Raji (cell line): Measurements from ENCODE around the gene CLEC16A.

Source experiments
- POLR2A ChIP-seq: IDR thresholded peaks from 2 replicates; pipeline ENCODE4 v1.6.1; 2011; ENCODE audit warnings: low read depth, low read length, control low read depth; ENCODE audit not compliant: insufficient read depth

Gene CLEC16A

GRCh38 chr16:11131706-11132105 is 187.3 kb downstream of the CLEC16A start:
- TF ChIP-seq POLR2A, result no peak

DNA sequence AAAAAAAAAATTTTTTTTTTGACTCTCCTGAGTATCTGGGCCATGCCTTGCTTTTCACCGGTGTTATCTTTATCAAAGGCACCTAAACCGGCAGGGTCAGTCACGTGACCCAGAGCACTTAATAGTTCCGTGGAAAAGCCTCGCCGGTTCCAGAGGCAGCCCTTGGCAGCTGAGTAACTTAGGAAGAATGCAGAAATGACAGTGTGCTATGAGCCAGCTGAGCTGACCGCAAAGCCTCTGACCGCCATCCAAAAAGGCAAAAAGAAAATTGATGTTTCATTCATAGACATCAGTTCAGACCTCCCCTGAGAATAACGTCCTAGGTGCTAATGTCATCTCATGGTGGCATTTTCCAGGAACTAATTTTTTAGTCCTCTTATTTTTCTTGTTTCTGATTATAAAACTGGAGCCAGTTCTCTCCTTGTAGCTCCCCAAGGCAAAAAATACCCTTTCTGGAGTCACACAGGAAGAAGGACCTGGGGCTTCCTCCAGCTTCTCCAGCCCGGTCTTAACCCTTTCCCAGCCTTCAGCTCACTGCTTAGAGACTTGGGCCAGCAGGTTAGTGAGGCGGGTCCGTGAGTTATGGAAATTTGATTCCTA is 189.1 kb downstream of the CLEC16A start:
- no peak for TF ChIP-seq POLR2A

- no peak for TF ChIP-seq POLR2A
Observed at GRCh38 chr16:11134722-11135463, 190.5 kb downstream of the CLEC16A start.

DNA sequence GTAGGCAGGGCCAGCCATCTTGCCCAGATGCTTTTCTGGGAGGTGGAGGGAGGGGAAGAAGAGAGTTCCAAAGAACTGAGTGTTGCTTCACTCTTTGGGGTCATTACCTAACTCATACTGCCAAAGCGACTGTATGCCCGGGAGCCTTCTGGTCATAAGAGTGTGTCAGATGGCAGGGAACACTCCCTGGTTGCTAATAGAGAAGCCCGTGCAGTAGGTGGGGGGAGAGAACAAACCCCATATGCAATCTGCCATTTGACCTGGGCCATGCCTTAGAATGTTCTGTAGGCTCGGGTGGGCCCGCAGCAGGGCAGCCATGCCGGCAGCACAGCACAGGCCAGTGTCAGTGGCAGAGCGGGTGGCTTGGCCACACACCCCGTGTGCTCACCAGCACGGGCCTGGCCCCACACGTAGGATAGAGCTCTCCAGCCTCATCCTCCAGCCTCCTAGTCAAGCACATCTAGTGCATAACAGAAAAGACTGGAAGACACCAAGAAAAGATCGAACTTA is 191.2 kb downstream of the CLEC16A start:
- TF ChIP-seq POLR2A, result no peak

DNA sequence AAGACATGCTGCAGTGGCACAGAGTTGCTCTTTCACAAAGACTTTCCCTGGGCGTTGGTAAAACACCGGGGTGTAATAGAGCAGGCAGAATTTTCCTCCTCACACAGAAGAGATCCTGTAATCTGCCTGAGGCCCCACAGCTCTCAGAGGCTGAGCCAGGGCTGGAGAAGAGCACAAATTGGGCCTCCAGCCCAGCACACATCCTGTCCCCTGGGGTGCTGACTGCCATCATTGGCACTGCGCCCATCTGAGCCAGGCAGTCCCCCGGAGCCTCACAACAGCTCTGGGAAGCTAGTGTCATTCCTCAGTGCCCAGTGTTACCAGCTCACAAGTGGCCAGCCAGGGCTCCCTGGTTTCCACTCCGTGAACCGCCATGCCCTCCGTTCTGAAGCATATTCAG is 192.2 kb downstream of the CLEC16A start:
- no peak for TF ChIP-seq POLR2A

DNA sequence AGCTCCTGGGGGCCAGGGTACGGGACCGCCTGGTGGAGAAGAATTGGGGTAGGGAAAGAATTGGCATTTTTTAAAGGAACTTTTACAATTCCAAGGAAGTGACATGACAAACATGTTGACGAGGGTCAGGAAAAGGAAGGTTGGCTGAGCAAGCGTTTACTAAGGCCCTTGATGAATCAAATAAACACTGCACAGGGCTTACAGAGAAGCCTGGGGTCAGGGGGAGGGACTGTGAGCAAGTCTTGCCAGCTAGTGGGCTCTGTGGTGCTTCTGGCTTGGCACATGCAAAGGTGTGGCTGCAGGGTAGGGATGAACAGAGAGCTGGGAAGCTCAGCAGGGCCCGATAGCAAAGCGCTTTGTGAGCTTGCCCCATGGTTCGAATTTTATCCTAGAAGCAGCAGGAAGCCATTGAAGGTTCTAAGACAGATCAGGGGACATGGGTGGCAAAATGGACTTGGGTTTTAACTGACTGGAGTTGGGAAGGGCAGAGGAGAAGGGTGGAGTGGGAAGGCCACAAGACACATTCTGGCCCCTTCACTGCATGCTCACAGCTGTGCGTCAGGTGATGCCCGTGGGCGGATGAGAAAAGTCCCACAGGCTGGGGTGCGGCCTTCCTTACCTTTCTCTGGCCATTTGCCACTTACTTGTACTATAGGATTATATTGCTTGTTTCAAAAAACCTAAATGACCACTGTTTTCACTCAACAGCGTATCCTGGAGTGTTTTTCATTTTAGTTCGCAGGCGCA is 193.8 kb downstream of the CLEC16A start:
- no peak for TF ChIP-seq POLR2A

- TF ChIP-seq POLR2A, result no peak
Observed at GRCh38 chr16:11138769-11139325, 194.5 kb downstream of the CLEC16A start.

- no peak for TF ChIP-seq POLR2A
Observed at GRCh38 chr16:11139326-11140097, 195.1 kb downstream of the CLEC16A start.

DNA sequence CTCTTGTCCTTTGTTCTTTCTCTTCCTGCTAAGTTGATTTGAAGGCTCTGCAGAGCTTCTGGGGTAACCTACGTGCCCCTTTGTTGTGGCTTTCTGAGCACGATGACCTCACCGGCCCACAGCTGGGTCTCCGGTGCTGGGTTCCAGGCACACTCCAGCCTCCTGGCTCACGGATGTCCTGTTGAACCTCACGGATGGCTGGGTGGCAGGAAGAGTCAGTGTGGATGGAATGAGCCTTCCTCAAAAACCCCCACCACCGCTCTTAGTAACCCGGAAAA is 195.7 kb downstream of the CLEC16A start:
- TF ChIP-seq POLR2A, result no peak

DNA sequence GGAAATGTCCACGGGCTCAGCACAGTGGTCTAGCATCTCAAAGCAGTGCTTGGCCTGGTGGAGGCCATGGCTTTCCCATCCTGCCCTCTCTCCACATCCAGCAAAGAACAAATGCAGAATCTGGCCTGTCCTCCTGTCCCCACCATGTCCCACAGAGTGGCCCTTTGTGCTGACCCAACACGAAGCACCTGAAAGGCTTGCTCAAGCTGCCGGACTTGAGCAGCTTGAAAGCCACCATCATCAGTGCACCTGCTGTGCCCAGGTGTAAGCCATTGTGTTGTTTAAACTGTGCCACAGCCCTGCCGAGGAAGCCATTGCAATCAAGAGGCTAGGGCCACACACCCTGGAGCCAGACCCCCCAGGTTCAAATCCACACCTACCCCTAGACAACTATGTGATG is 196.1 kb downstream of the CLEC16A start:
- no peak for TF ChIP-seq POLR2A

- TF ChIP-seq POLR2A, result no peak
Observed at GRCh38 chr16:11140867-11141266, 196.5 kb downstream of the CLEC16A start.

- no peak for TF ChIP-seq POLR2A
Observed at GRCh38 chr16:11141409-11142260, 197.3 kb downstream of the CLEC16A start.

GRCh38 chr16:11142261-11142630 is 197.9 kb downstream of the CLEC16A start:
- no peak for TF ChIP-seq POLR2A

DNA sequence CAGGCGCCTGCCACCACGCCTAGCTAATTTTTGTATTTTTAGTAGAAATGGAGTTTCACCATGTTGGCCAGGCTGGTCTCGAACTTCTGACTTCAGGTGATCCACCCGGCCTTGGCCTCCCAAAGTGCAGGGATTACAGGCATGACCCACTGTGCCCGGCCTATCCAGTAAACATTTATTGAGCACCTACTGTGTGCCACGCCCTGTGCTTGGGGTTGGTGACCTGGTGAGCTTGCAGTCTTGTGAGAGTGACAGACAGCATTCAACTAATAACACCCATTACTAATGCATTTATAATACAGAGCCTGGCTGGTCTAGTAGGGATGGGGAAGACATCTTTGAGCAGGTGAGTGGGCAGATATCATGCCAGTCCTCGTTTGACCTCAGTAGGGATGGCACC is 198.6 kb downstream of the CLEC16A start:
- no peak for TF ChIP-seq POLR2A

GRCh38 chr16:11143372-11144035 is 199.1 kb downstream of the CLEC16A start:
- no peak for TF ChIP-seq POLR2A
